Endothelial cell of umbilical vein (primary cell): ENCODE data around the gene RWDD4. TPM values are rescaled to one million over a fixed set of nuclear protein-coding genes. Genes with fewer than 3 reads are reported as not detected.

Source experiments
- BruUV-seq: library from RNA; stranded (reverse); fragments of 400-500 nt; replicated peaks from 2 replicates; lab custom pipeline; 2021; lab: Mats Ljungman, UMichigan
- CTCF ChIA-PET: fragments of 300-600, 350-600 bp; sonication (Branson Sonifier 250); formaldehyde crosslinking; loops from one replicate; lab custom pipeline; 2021; ENCODE audit warnings: antibody characterized with exemption, inconsistent platforms; lab: Charles Lee
- POLR2A ChIA-PET: fragments of 300-600, 350-600 bp; sonication (Branson Sonifier 250); formaldehyde crosslinking; loops from one replicate; lab custom pipeline; 2021; ENCODE audit warnings: antibody characterized with exemption, inconsistent platforms; lab: Charles Lee
- DNase-seq: peaks from one replicate; pipeline ENCODE4 v3.0.0-alpha.2; 2011; ENCODE audit warnings: low read depth, low spot score
- FAIRE-seq: peaks from 2 replicates; lab custom pipeline; 2011; peaks lifted over from hg19 to GRCh38; lab: Jason Lieb, UNC
- H2AFZ ChIP-seq: 2 replicates; pipeline ENCODE4 v1.6.0; 2012; ENCODE audit warnings: low read depth, low read length, control low read depth, inconsistent platforms
- H3K27ac ChIP-seq: 2 replicates; pipeline ENCODE4 v1.5.1; 2011; ENCODE audit warnings: low read depth, mild to moderate bottlenecking, control low read depth, low read length, moderate library complexity; ENCODE audit not compliant: insufficient read depth
- H3K27me3 ChIP-seq, 2 experiments: 2 replicates each; pipeline versions ENCODE4 v1.6.0 to v1.6.1; 2011; ENCODE audit warnings: low read length in 2 of 2, mixed read lengths in 1 of 2; ENCODE audit not compliant: control insufficient read depth in 2 of 2, insufficient read depth in 2 of 2
- H3K36me3 ChIP-seq, 2 experiments: 2 replicates in 1 of 2; 3 replicates in 1 of 2; pipeline ENCODE4 v1.5.1; 2011; ENCODE audit warnings: low read length in 2 of 2, mild to moderate bottlenecking in 1 of 2, moderate library complexity in 1 of 2; ENCODE audit not compliant: control insufficient read depth in 2 of 2, insufficient read depth in 2 of 2; ENCODE audit errors: extremely low read depth in 1 of 2
- H3K4me1 ChIP-seq: 3 replicates; pipeline ENCODE4 v1.5.1; 2011; ENCODE audit warnings: mild to moderate bottlenecking, low read length; ENCODE audit not compliant: control insufficient read depth, insufficient read depth; ENCODE audit errors: extremely low read depth
- H3K4me2 ChIP-seq: 2 replicates; pipeline ENCODE4 v1.6.1; 2011; ENCODE audit warnings: low read length, control low read depth, mixed read lengths; ENCODE audit not compliant: insufficient read depth
- H3K4me3 ChIP-seq, 3 experiments: fragments of 200-600 bp in 1 of 3; sonication (generic), shearing (Covaris generic) in 1 of 3; replicated peaks in 1 of 3; 2 replicates each; pipeline ENCODE4 v1.5.1; 2011 to 2016; ENCODE audit warnings: control low read depth in 3 of 3, low read length in 3 of 3, mild to moderate bottlenecking in 2 of 3, inconsistent platforms in 1 of 3, low read depth in 1 of 3, moderate library complexity in 1 of 3; ENCODE audit not compliant: insufficient read depth in 1 of 3
- H3K79me2 ChIP-seq: 2 replicates; pipeline ENCODE4 v1.6.0; 2012; ENCODE audit warnings: low read length, inconsistent platforms; ENCODE audit not compliant: control insufficient read depth, insufficient read depth
- H3K9ac ChIP-seq: replicated peaks from 2 replicates; pipeline ENCODE3; 2011; ENCODE audit warnings: low read length, control low read depth; ENCODE audit not compliant: insufficient read depth; ENCODE audit errors: extremely low read depth
- H3K9me1 ChIP-seq: replicated peaks from 3 replicates; pipeline ENCODE4 v1.6.0; 2011; ENCODE audit warnings: mild to moderate bottlenecking, low read length; ENCODE audit not compliant: control insufficient read depth, insufficient read depth; ENCODE audit errors: extremely low read depth
- H3K9me3 ChIP-seq: replicated peaks from 2 replicates; pipeline ENCODE4 v1.5.1; 2012; ENCODE audit warnings: low read length, inconsistent platforms; ENCODE audit not compliant: control insufficient read depth, insufficient read depth
- H4K20me1 ChIP-seq: replicated peaks from 2 replicates; pipeline ENCODE3; 2011; ENCODE audit warnings: mild to moderate bottlenecking, low read length; ENCODE audit not compliant: control insufficient read depth, insufficient read depth; ENCODE audit errors: extremely low read depth
- EZH2 ChIP-seq: IDR thresholded peaks from 2 replicates; pipeline ENCODE4 v1.6.1; 2012; ENCODE audit warnings: borderline replicate concordance, low read depth, mild to moderate bottlenecking, moderate library complexity, low read length, inconsistent platforms; ENCODE audit not compliant: severe bottlenecking
- FOS ChIP-seq: IDR thresholded peaks from 2 replicates; pipeline ENCODE4 v1.6.1; 2011; ENCODE audit warnings: mild to moderate bottlenecking, low read length, moderate library complexity, borderline replicate concordance; ENCODE audit not compliant: insufficient read depth
- GATA2 ChIP-seq: IDR thresholded peaks from 2 replicates; pipeline ENCODE4 v1.7.0; 2011; ENCODE audit warnings: low read depth, mild to moderate bottlenecking, moderate library complexity, mixed read lengths, low read length; ENCODE audit not compliant: insufficient read length, insufficient read depth
- JUN ChIP-seq: IDR thresholded peaks from 2 replicates; pipeline ENCODE4 v1.6.1; 2011; ENCODE audit warnings: borderline replicate concordance, low read depth; ENCODE audit not compliant: insufficient read length, insufficient read depth
- MYC ChIP-seq: IDR thresholded peaks from one replicate; pipeline ENCODE4 v1.6.1; 2011; ENCODE audit warnings: mild to moderate bottlenecking, low read depth, low read length
- POLR2A ChIP-seq: IDR thresholded peaks from 2 replicates; pipeline ENCODE4 v1.6.1; 2012; ENCODE audit warnings: low read depth, mild to moderate bottlenecking, control low read depth, low read length
- POLR2AphosphoS5 ChIP-seq: IDR thresholded peaks from 2 replicates; pipeline ENCODE4 v1.6.1; 2012; ENCODE audit warnings: low read depth, mild to moderate bottlenecking, control low read depth, low read length, moderate library complexity; ENCODE audit not compliant: insufficient read depth
- dilution Hi-C: fragments of 300-500 bp; cut with MboI; formaldehyde crosslinking; loops from one replicate; pipeline ENCODE4 v1.15.0; 2019; ENCODE audit warnings: low sequenced_read_pairs; ENCODE audit not compliant: extremely low pct_ligation_motif_present
- intact Hi-C: fragments of 100-400 bp; cut with micrococcal nuclease; formaldehyde crosslinking; loops from one replicate; pipeline ENCODE4 v1.10.0; 2022
- polyA plus RNA-seq, 4 experiments: library from polyadenylated mRNA; depleted of rRNA in 3 of 4; stranded (reverse) in 3 of 4; unstranded in 1 of 4; fragments of >200 nt; gene quantifications; 2 replicates each; pipeline versions ENCODE4 v1.2.1 to v1.2.3, GENCODE V29; 2011 to 2012; ENCODE audit warnings: missing spikeins in 1 of 4
- total RNA-seq: library from RNA; stranded (reverse); gene quantifications from 2 replicates; pipeline ENCODE4 v1.2.3, GENCODE V29; 2021
- TF ChIP-seq, protein P1 (sequence below), 2 donors: IDR thresholded peaks; 1 replicate in 1 of 2; 2 replicates in 1 of 2; pipeline ENCODE4 v1.5.1; 2011; ENCODE audit warnings: low read length in 2 of 2, mild to moderate bottlenecking in 2 of 2, moderate library complexity in 2 of 2, control low read depth in 1 of 2, inconsistent platforms in 1 of 2, low read depth in 1 of 2; ENCODE audit not compliant: insufficient read depth in 1 of 2; ENCODE audit errors: extremely low read depth in 1 of 2
- TF ChIP-seq, protein P2 (sequence below): IDR thresholded peaks from 2 replicates; pipeline ENCODE4 v1.6.1; 2011; ENCODE audit not compliant: insufficient read depth, insufficient read length

The RWDD4 gene
- total and polyA plus RNA-seq, 2 donors (not counting 3 experiments of a cell fraction or from before 2014, with no cell fraction given) = 4.9 to 16.6 TPM

GRCh38 chr4:183639291-183639690, 19.7 kb downstream of the RWDD4 start:
- TF ChIP-seq GATA2 = no peak
- TF ChIP-seq JUN = no peak
- TF ChIP-seq, protein P1, sequence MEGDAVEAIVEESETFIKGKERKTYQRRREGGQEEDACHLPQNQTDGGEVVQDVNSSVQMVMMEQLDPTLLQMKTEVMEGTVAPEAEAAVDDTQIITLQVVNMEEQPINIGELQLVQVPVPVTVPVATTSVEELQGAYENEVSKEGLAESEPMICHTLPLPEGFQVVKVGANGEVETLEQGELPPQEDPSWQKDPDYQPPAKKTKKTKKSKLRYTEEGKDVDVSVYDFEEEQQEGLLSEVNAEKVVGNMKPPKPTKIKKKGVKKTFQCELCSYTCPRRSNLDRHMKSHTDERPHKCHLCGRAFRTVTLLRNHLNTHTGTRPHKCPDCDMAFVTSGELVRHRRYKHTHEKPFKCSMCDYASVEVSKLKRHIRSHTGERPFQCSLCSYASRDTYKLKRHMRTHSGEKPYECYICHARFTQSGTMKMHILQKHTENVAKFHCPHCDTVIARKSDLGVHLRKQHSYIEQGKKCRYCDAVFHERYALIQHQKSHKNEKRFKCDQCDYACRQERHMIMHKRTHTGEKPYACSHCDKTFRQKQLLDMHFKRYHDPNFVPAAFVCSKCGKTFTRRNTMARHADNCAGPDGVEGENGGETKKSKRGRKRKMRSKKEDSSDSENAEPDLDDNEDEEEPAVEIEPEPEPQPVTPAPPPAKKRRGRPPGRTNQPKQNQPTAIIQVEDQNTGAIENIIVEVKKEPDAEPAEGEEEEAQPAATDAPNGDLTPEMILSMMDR (IDR thresholded peaks at IDR 0.05; ENCODE audit: extremely low read depth in 1 of 2, insufficient read depth in 1 of 2, low read depth in 1 of 2, low read length in 2 of 2) = no peak
- TF ChIP-seq, protein P2, sequence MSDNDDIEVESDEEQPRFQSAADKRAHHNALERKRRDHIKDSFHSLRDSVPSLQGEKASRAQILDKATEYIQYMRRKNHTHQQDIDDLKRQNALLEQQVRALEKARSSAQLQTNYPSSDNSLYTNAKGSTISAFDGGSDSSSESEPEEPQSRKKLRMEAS = no peak
- TF ChIP-seq FOS = no peak
- no peak for TF ChIP-seq MYC
- TF ChIP-seq POLR2A = no peak
- no peak for TF ChIP-seq EZH2
- no peak for TF ChIP-seq POLR2AphosphoS5
- H3K27me3 ChIP-seq = no peaks in the 10 kb centered on the region
- no peaks in the 10 kb centered on the region for H4K20me1 ChIP-seq
- intact Hi-C loops (no loop called here), dilution Hi-C loops (no loop called here)
- no peaks in the 10 kb centered on the region for H3K36me3 ChIP-seq
- no peak overlapping the region for H3K9ac ChIP-seq
- no peaks in the 10 kb centered on the region for H3K79me2 ChIP-seq
- DNase-seq = no peak
- FAIRE-seq = no peak
- CTCF ChIA-PET = no interaction called here
- POLR2A ChIA-PET = no interaction called here
- no peaks in the 10 kb centered on the region for H3K9me3 ChIP-seq
- H3K9me1 ChIP-seq = no peaks in the 10 kb centered on the region
- H3K27ac ChIP-seq = no peak overlapping the region
- no peak overlapping the region for H2AFZ ChIP-seq
- no TSS peak for BruUV-seq
- no peak overlapping the region for H3K4me3 ChIP-seq
- peaks cover 11% of the 10 kb centered on the region for H3K4me1 ChIP-seq
- H3K4me2 ChIP-seq = no peak overlapping the region
